HG03469 (cell line): ENCODE results near the gene CDK19.
"Not testable (repeated sequence)": the region's sequence is repeated elsewhere in the genome, so short reads cannot be mapped to it uniquely, and the experiment has no call there.

ENCODE experiments used
- ATAC-seq: cut with Tn5 transposase; IDR thresholded peaks from one replicate; pipeline ENCODE4 v1.9.1; 2021; ENCODE audit warnings: mild to moderate bottlenecking, moderate library complexity, moderate number of reproducible peaks; ENCODE audit not compliant: unreplicated experiment

CDK19 gene

GRCh38 chr6:110595112-110595511 lies 220.2 kb downstream of the CDK19 start:
- ATAC-seq = no peak

- ATAC-seq = no peak
These were observed 221.6 kb downstream of the CDK19 start for GRCh38 chr6:110593637-110594036.

- no peak for ATAC-seq
These were observed 222.5 kb downstream of the CDK19 start for GRCh38 chr6:110592765-110593164.

GRCh38 chr6:110590821-110591351 lies 224.4 kb downstream of the CDK19 start:
- no peak for ATAC-seq

- ATAC-seq = peak; percentile 87
These were observed 225.3 kb downstream of the CDK19 start for GRCh38 chr6:110589865-110590513.

- no peak for ATAC-seq
These were observed 227.9 kb downstream of the CDK19 start for GRCh38 chr6:110587328-110587727.

GRCh38 chr6:110581679-110582078 lies 233.6 kb downstream of the CDK19 start:
- no peak for ATAC-seq

GRCh38 chr6:110577596-110578167 lies 237.6 kb downstream of the CDK19 start:
- not testable (repeated sequence) for ATAC-seq

- ATAC-seq = no peak
These were observed 239.3 kb downstream of the CDK19 start for GRCh38 chr6:110575925-110576463.

GRCh38 chr6:110574817-110575216 lies 240.5 kb downstream of the CDK19 start:
- ATAC-seq = no peak

- no peak for ATAC-seq
These were observed 241.7 kb downstream of the CDK19 start for GRCh38 chr6:110573537-110573936.

GRCh38 chr6:110573136-110573535 lies 242.1 kb downstream of the CDK19 start:
- no peak for ATAC-seq

GRCh38 chr6:110567957-110568696 lies 247.1 kb downstream of the CDK19 start:
- ATAC-seq = peak; percentile 48

- no peak for ATAC-seq
These were observed 248.7 kb downstream of the CDK19 start for GRCh38 chr6:110566346-110567125.

GRCh38 chr6:110564703-110565421 lies 250.4 kb downstream of the CDK19 start:
- ATAC-seq = no peak

- ATAC-seq = no peak
These were observed 251.6 kb downstream of the CDK19 start for GRCh38 chr6:110563711-110564110.

- ATAC-seq = no peak
These were observed 252.9 kb downstream of the CDK19 start for GRCh38 chr6:110562316-110562915.

GRCh38 chr6:110561696-110562095 lies 253.6 kb downstream of the CDK19 start:
- ATAC-seq = no peak

- no peak for ATAC-seq
These were observed 254.3 kb downstream of the CDK19 start for GRCh38 chr6:110561008-110561396.
